OCI-LY7 (cell line): ENCODE data around the gene TAS2R10.

ENCODE experiments used
- EZH2phosphoT487 ChIP-seq: fragments of 200-600 bp; sonication (generic); IDR thresholded peaks from 2 replicates; pipeline ENCODE4 v1.6.1; 2018; ENCODE audit warnings: low read depth, borderline replicate concordance, mild to moderate bottlenecking, mixed run types, antibody characterized with exemption, low read length, moderate library complexity, mixed read lengths
- TF ChIP-seq, protein P1 (sequence below): fragments of 200-600 bp; sonication (generic); conservative IDR thresholded peaks from 2 replicates; pipeline ENCODE4 v1.5.1; 2014; ENCODE audit warnings: mild to moderate bottlenecking, antibody characterized with exemption, low read length, moderate library complexity, mixed read lengths

DNA sequence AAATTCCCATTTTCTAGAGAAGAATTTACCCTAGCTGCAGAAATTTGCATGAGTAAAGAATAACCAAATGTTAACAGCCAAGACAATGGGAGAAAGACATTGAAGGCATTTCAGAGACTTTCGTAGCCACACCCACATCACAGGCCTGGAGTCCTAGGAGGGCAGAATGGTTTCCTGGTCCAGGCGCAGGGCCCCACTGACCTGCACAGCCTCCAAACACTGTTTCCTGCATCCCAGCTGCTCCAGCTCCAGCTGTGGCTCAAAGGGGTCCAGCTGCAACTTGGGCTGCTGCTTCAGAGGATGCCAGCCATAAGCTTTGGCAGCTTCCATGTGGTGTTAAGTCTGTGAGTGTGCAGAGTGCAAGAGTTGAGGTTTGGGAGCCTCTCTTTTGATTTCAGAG, 29.6 kb upstream of the TAS2R10 start:
- TF ChIP-seq, protein P1, sequence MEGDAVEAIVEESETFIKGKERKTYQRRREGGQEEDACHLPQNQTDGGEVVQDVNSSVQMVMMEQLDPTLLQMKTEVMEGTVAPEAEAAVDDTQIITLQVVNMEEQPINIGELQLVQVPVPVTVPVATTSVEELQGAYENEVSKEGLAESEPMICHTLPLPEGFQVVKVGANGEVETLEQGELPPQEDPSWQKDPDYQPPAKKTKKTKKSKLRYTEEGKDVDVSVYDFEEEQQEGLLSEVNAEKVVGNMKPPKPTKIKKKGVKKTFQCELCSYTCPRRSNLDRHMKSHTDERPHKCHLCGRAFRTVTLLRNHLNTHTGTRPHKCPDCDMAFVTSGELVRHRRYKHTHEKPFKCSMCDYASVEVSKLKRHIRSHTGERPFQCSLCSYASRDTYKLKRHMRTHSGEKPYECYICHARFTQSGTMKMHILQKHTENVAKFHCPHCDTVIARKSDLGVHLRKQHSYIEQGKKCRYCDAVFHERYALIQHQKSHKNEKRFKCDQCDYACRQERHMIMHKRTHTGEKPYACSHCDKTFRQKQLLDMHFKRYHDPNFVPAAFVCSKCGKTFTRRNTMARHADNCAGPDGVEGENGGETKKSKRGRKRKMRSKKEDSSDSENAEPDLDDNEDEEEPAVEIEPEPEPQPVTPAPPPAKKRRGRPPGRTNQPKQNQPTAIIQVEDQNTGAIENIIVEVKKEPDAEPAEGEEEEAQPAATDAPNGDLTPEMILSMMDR = no peak
- TF ChIP-seq EZH2phosphoT487 = no peak
